ENCODE measurements around the gene SAMD11.

- TF ChIP-seq EZH2 (IDR thresholded peaks at IDR 0.05; ENCODE audit: insufficient read depth, poor library complexity, severe bottlenecking) (no peak), EZH2phosphoT487 (IDR thresholded peaks at IDR 0.05; ENCODE audit: insufficient read depth, low read depth) (no peak)
Observed at GRCh38 chr1:969260-969855, 45.6 kb downstream of the SAMD11 start.

Data from GM23248 (cell line).